Astrocyte (in vitro differentiated cells and primary cell): ENCODE results near the gene POP5.

Experiments
- EZH2 ChIP-seq: IDR thresholded peaks from 2 replicates; pipeline ENCODE4 v1.6.1; 2012; ENCODE audit warnings: mild to moderate bottlenecking, low read length, inconsistent platforms; ENCODE audit not compliant: insufficient read depth
- TF ChIP-seq, protein P1 (sequence below): IDR thresholded peaks from 2 replicates; pipeline ENCODE4 v1.5.1; 2011; ENCODE audit warnings: low read depth, mild to moderate bottlenecking, inconsistent platforms, low read length, moderate library complexity; ENCODE audit not compliant: insufficient read depth

DNA sequence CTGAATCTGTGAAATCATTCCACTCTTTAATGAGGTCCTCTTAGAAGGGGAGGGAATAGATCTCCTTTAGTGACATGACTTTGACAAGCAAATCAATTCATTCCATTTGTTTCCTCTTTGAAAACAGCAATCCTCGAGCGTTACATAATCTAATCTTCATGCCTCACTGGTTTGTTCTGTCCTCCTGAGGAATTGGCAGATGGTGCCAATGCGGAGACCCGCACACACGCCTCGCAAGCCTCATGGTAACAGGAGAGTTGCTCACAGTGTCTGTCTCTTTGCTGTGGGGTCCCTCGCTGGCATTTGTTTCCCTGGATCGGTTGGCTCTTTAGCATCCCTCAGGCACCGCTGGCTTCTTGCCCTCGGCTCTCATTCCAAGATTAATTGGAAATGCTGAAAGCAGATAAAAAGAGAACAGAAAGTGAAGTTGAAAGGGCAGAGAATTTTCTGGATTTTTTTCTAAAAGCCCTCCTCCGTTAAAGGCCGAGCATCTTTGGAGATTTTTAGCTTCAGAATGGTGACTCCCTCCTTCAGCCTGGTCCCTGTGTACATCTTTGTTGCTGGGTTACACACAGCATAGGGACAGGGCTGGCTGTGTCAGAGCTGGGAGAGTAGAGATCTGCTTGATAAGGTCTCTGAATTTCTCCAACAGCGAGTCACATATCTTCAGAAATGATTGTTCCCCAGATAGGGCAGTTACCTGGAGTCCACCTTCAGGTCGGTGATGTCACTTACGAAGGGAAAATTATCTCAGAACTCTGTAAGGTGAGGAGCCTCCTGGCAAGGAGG lies 49.1 kb upstream of the POP5 start:
- TF ChIP-seq, protein P1, sequence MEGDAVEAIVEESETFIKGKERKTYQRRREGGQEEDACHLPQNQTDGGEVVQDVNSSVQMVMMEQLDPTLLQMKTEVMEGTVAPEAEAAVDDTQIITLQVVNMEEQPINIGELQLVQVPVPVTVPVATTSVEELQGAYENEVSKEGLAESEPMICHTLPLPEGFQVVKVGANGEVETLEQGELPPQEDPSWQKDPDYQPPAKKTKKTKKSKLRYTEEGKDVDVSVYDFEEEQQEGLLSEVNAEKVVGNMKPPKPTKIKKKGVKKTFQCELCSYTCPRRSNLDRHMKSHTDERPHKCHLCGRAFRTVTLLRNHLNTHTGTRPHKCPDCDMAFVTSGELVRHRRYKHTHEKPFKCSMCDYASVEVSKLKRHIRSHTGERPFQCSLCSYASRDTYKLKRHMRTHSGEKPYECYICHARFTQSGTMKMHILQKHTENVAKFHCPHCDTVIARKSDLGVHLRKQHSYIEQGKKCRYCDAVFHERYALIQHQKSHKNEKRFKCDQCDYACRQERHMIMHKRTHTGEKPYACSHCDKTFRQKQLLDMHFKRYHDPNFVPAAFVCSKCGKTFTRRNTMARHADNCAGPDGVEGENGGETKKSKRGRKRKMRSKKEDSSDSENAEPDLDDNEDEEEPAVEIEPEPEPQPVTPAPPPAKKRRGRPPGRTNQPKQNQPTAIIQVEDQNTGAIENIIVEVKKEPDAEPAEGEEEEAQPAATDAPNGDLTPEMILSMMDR: no peak
- no peak for TF ChIP-seq EZH2
